AML-193 (cell line): ENCODE data around the gene LRRTM3.

Experiments
- DNase-seq, 2 experiments: peaks; one replicate each; lab custom pipeline; 2025; lab: John Stamatoyannopoulos, UW

The LRRTM3 gene

GRCh38 chr10:67119651-67120050 lies 193.8 kb downstream of the LRRTM3 start:
- DNase-seq = no peak

DNA sequence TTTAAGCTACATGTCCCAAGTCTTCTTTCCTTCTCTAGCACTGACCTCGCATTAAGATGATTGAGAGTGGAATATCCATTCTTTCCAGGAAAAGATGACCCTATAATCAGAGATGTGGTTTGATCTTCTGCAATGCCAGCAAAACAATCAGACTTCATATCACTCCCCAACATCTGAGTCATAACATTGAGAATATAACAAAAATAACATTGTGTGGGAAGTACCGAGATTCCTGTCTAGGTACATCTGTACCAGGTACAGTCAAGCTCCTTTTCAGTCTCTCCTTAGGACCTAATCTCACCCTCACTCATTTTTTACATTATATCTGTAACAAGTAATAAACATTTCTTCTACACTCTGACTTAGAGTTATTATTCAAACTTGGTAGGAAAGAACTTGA lies 201.6 kb downstream of the LRRTM3 start:
- no peak for DNase-seq

DNA sequence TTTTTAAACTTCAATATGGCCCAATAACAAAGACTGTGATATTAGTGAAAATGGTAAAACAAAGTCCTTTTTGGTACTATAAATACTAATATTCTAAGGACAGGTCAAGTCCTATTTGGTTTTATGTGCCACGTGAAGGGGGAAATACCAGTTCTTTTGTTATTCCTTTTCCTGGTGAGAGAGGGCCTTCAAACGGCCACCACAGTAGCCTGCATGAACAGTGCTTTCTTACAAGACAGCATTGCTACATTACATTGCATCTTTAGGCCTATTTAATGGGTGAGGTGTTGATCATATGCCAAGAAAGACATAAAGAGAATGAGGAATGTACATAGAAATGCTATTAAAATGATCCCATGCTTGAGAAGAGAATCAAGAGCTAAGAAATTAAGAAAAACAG lies 214.8 kb downstream of the LRRTM3 start:
- DNase-seq = no peak

DNA sequence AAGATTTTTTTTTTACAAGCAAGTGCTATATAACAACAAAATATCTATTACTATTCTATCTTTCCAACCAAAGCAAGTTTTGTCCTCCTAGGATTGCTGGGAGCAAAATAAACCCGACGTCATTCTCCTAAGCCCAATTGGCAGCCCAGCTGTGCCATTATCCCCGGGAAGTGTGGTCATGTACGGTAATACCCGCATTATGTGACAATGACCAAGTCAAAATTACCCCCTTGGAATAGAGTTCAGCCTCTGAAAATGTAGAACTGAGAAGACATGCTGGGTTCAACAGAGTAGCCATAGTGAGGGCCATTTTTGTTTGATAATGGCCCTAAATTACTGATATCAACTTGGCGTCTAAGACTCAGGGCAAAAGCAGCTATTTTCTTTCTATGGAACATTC lies 215.5 kb downstream of the LRRTM3 start:
- no peak for DNase-seq

- no peak for DNase-seq
These were observed 218.7 kb downstream of the LRRTM3 start for GRCh38 chr10:67144530-67144929.
